Measurements from ENCODE around the gene ANKRD24.

DNA sequence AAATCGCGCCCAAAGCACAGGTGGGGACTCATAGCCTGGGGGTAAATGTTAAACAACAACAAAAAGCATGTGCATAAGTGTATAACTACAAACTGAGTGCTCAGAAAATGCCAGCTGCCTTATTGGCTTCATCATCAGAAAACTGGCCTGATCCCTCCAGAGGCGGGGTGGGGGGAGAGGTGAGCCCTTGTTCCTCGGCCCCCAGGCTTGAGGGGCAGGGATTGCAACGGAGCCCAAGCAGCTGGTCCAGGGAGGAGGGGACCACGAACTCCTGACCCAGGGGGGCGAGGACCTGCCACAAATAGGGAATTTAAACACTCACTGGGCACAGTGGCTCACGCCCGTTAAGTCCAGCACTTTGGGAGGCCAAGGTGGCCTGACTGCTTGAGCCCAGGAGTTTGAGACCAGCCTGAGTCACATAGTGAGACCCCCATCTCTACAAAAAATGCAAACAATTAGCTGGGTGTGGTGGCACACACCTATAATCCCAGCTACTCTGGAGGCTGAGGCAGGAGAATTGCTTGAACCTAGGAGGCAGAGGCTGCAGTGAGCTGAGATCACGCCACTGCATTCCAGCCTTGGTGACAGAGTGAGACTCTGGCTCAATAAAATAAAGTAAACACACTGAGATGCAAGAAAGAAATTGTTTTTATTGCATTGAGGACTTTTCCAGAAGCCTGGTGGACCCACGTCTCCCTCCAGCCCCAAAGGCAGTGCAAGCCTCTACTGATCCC lies 8.8 kb upstream of the ANKRD24 start:
- no peak for TF ChIP-seq CTCF (IDR thresholded peaks at IDR 0.05)
- no peak for TF ChIP-seq ZFX (IDR thresholded peaks at IDR 0.05; ENCODE audit: borderline replicate concordance)

Data from 22Rv1 (cell line).